Measurements from ENCODE around the gene TDRD6. TPM values are rescaled to one million over a fixed set of nuclear protein-coding genes. Genes with fewer than 3 reads are reported as not detected.

Gene TDRD6
- not detected in 5 replicates for total RNA-seq (2022; extraction: Qiagen RNA extraction)

GRCh38 chr6:46687619-46688097, at the start of gene TDRD6:
Gene TDRD6, plus strand, starts transcription at chr6:46687885. Its CDS starts 244 bp downstream, at chr6:46688129.

GRCh38 chr6:46652603-46653438, 34.9 kb upstream of the TDRD6 start, which contains the start of the genes CYP39A1 and SLC25A27:
Gene CYP39A1, minus strand, starts transcription at chr6:46652818. Its CDS starts 236 bp downstream, at chr6:46652582.
Gene SLC25A27, plus strand, starts transcription at chr6:46652975. Its CDS starts 218 bp downstream, at chr6:46653193.

GRCh38 chr6:46734867-46735719, 47.4 kb downstream of the TDRD6 start, which contains the start of gene PLA2G7:
Gene PLA2G7, minus strand, starts transcription at chr6:46735375. Its CDS starts 12,484 bp downstream, at chr6:46722891.

GRCh38 chr6:46746696-46747095, 59.0 kb downstream of the TDRD6 start, which contains the start of gene ANKRD66:
Gene ANKRD66, plus strand, starts transcription at chr6:46746933. Its CDS starts 5,016 bp downstream, at chr6:46751949.

Other genes with a start within 250 kb of the TDRD6 start
- gene RCAN2, start 196.4 kb upstream of the TDRD6 start, total RNA-seq (2022; extraction: Qiagen RNA extraction) = not detected in 5 replicates
- 0.06 TPM in 1 of 5 replicates, not detected in the others for gene CYP39A1, start 35.1 kb upstream of the TDRD6 start, total RNA-seq (2022; extraction: Qiagen RNA extraction)
- gene SLC25A27, start 34.9 kb upstream of the TDRD6 start, total RNA-seq (2022; extraction: Qiagen RNA extraction) = 0.10 to 0.66 TPM (median 0.50 TPM) in 5 replicates
- not detected in 5 replicates for gene PLA2G7, start 47.5 kb downstream of the TDRD6 start, total RNA-seq (2022; extraction: Qiagen RNA extraction)
- not detected in 5 replicates for gene ANKRD66, start 59.0 kb downstream of the TDRD6 start, total RNA-seq (2022; extraction: Qiagen RNA extraction)
- not detected in 5 replicates for gene MEP1A, start 105.5 kb downstream of the TDRD6 start, total RNA-seq (2022; extraction: Qiagen RNA extraction)
- 0.01 TPM in 1 of 5 replicates, not detected in the others for gene ADGRF5, start 234.1 kb downstream of the TDRD6 start, total RNA-seq (2022; extraction: Qiagen RNA extraction)